Gastrocnemius medialis (tissue), 4 donors: Measurements from ENCODE around the gene HERPUD1. TPM values are rescaled to one million over a fixed set of nuclear protein-coding genes. Genes with fewer than 3 reads are reported as not detected.

Experiments
- ATAC-seq, 2 donors: fragments of 150-250 bp; one replicate each; pipeline ENCODE4 v1.9.1; 2016
- DNase-seq, 2 donors: peaks; one replicate each; pipeline ENCODE4 v3.0.0-alpha.2; 2019
- H3K27ac ChIP-seq, 4 donors: fragments of 200-600 bp; sonication (generic); 1 replicate in 1 of 4; 2 replicates in 3 of 4; pipeline ENCODE4 v1.5.1; 2016 to 2018; ENCODE audit warnings: mild to moderate bottlenecking in 2 of 4, moderate library complexity in 1 of 4
- H3K27me3 ChIP-seq, 3 donors: fragments of 200-600 bp; sonication (generic) in 2 of 3; 1 replicate in 1 of 3; 2 replicates in 2 of 3; pipeline versions ENCODE4 v1.5.1 to v1.6.0; 2016 to 2019; ENCODE audit warnings: mild to moderate bottlenecking in 1 of 3, moderate library complexity in 1 of 3
- H3K36me3 ChIP-seq, 2 donors: fragments of 200-600 bp; sonication (generic) in 1 of 2; one replicate each; pipeline ENCODE4 v1.5.1; 2017 to 2018
- H3K4me1 ChIP-seq, 2 donors: fragments of 200-600 bp; sonication (generic) in 1 of 2; one replicate each; pipeline ENCODE4 v1.5.1; 2016 to 2017; ENCODE audit warnings: mild to moderate bottlenecking in 2 of 2
- H3K4me3 ChIP-seq, 4 donors: fragments of 200-600 bp; sonication (generic) in 3 of 4; 1 replicate in 1 of 4; 2 replicates in 3 of 4; pipeline ENCODE4 v1.5.1; 2016 to 2019; ENCODE audit warnings: mild to moderate bottlenecking in 2 of 4
- H3K9me3 ChIP-seq, 3 donors: fragments of 200-600 bp; sonication (generic) in 2 of 3; 1 replicate in 1 of 3; 2 replicates in 2 of 3; pipeline ENCODE4 v1.5.1; 2016 to 2019
- POLR2A ChIP-seq, 2 donors: fragments of 450-650 bp; IDR thresholded peaks; one replicate each; pipeline ENCODE4 v1.6.1; 2017; ENCODE audit warnings: antibody characterized with exemption in 2 of 2, mild to moderate bottlenecking in 2 of 2, moderate library complexity in 2 of 2
- in situ Hi-C, 4 donors: fragments of 200-750 bp; cut with MboI; loops; one replicate each; pipeline versions ENCODE4 v1.15.0 to v1.8.0; 2017; ENCODE audit warnings: low sequenced_read_pairs in 4 of 4
- intact Hi-C: fragments of 100-400 bp; cut with DNase I; formaldehyde crosslinking; loops from one replicate; pipeline ENCODE4 v1.15.1; 2023; ENCODE audit warnings: low total_unique reads
- total RNA-seq, 4 donors: library from RNA; depleted of rRNA; stranded (reverse); fragments of >200 nt; gene quantifications; one replicate each; pipeline versions ENCODE4 v1.1.0 to v1.2.3, GENCODE V29; 2016
- TF ChIP-seq, protein P1 (sequence below), 5 experiments: fragments of 450-650 bp in 3 of 5; fragments of 200-600 bp in 2 of 5; sonication (generic) in 2 of 5; IDR thresholded peaks in 4 of 5; conservative IDR thresholded peaks in 1 of 5; 1 replicate in 4 of 5; 2 replicates in 1 of 5; pipeline ENCODE4 v1.5.1; 2016 to 2019; ENCODE audit warnings: antibody characterized with exemption in 5 of 5, mild to moderate bottlenecking in 3 of 5, moderate library complexity in 3 of 5

Gene HERPUD1
- total RNA-seq, 4 donors from 2014 or later: 110 to 281 (median 125) TPM

DNA sequence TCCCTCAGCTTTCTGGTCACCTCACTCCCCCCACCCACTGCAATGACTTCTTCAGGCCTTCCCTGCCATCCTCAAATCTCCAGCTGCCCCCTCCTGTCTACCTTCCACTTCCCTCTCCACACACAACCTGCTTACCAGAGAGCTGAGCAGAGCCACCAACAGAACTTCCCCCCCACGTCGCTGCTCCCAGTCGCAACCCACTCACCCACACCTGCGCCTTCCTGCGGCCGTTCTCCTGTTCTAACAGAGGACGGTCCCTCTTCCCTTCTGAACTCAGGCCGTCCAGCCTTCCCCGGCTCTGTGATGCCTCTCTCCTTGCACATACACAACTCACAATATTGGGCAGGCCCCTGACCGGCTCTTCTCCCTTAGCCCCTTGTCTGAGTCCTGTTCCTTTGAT is 43.8 kb downstream of the HERPUD1 start:
- TF ChIP-seq, protein P1, sequence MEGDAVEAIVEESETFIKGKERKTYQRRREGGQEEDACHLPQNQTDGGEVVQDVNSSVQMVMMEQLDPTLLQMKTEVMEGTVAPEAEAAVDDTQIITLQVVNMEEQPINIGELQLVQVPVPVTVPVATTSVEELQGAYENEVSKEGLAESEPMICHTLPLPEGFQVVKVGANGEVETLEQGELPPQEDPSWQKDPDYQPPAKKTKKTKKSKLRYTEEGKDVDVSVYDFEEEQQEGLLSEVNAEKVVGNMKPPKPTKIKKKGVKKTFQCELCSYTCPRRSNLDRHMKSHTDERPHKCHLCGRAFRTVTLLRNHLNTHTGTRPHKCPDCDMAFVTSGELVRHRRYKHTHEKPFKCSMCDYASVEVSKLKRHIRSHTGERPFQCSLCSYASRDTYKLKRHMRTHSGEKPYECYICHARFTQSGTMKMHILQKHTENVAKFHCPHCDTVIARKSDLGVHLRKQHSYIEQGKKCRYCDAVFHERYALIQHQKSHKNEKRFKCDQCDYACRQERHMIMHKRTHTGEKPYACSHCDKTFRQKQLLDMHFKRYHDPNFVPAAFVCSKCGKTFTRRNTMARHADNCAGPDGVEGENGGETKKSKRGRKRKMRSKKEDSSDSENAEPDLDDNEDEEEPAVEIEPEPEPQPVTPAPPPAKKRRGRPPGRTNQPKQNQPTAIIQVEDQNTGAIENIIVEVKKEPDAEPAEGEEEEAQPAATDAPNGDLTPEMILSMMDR (IDR thresholded peaks at IDR 0.05 in 4 of 5, conservative IDR thresholded peaks at IDR 0.05 in 1 of 5): no peak
- TF ChIP-seq POLR2A (IDR thresholded peaks at IDR 0.05): no peak
- ATAC-seq: no peak
- Histone ChIP-seq H3K27ac (no peak overlapping the region), H3K27me3 (no peaks in the 10 kb centered on the region), H3K4me3 (no peak overlapping the region), H3K9me3 (no peaks in the 10 kb centered on the region), H3K4me1 (no peaks in the 10 kb centered on the region), H3K36me3 (no peaks in the 10 kb centered on the region)
- in situ Hi-C loops: loop anchor here in 1 of 4 donors (10.0 kb wide), 1 partner anchor 59 kb away; no protein-coding TSS in a partner anchor
- DNase-seq: no peak
- intact Hi-C loops: no loop called here

DNA sequence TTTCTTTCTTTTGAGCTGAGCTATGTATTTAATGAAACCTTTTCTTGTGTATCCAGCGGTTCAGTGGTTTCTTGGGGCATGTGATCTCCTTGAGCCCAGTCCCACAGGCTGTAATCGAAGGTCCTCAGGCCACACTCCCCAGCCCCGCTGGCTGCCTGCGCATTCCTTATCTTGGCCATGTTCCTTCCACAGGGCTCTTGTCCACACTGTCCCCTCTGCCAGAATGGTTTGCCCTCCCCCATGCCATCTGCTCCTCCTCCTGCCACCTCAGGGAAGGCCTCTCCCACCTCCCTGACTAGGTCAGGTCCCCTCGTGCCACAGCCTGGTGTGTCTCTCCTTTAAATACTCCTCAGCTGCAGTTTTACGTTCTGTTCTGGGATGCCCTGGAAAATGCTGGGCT is 45.3 kb downstream of the HERPUD1 start:
- TF ChIP-seq, protein P1 (IDR thresholded peaks at IDR 0.05 in 4 of 5, conservative IDR thresholded peaks at IDR 0.05 in 1 of 5): no peak
- no peak for TF ChIP-seq POLR2A (IDR thresholded peaks at IDR 0.05)
- no peaks in the 10 kb centered on the region for H3K4me1 ChIP-seq
- in situ Hi-C loops: loop anchor here in 1 of 4 donors (10.0 kb wide), 1 partner anchor 58 kb away; no protein-coding TSS in a partner anchor

GRCh38 chr16:56977823-56978430 is 46.0 kb downstream of the HERPUD1 start:
- Histone ChIP-seq H3K27me3 (no peaks in the 10 kb centered on the region), H3K27ac (no peak overlapping the region), H3K4me3 (no peak overlapping the region), H3K36me3 (no peaks in the 10 kb centered on the region), H3K4me1 (no peaks in the 10 kb centered on the region), H3K9me3 (no peaks in the 10 kb centered on the region)
- in situ Hi-C loops (loop anchor here in 1 of 4 donors (10.0 kb wide), 1 partner anchor 57 kb away; no protein-coding TSS in a partner anchor), intact Hi-C loops (no loop called here)
- TF ChIP-seq, protein P1 (IDR thresholded peaks at IDR 0.05 in 4 of 5, conservative IDR thresholded peaks at IDR 0.05 in 1 of 5): no peak
- TF ChIP-seq POLR2A (IDR thresholded peaks at IDR 0.05): no peak
- ATAC-seq: no peak
- no peak for DNase-seq

More for the DNA sequence above, 45.3 kb downstream of the HERPUD1 start:
- intact Hi-C loops: no loop called here
- DNase-seq (no peak), ATAC-seq (no peak)
- Histone ChIP-seq H3K27ac (no peak overlapping the region), H3K36me3 (no peaks in the 10 kb centered on the region), H3K9me3 (no peaks in the 10 kb centered on the region), H3K4me3 (no peak overlapping the region), H3K27me3 (no peaks in the 10 kb centered on the region)

- H3K4me1 ChIP-seq: peaks cover 0 to 5% of the 10 kb centered on the region in 2 donors
- H3K36me3 ChIP-seq: no peaks in the 10 kb centered on the region
- H3K27me3 ChIP-seq: no peaks in the 10 kb centered on the region
- no peak overlapping the region for H3K27ac ChIP-seq
- in situ Hi-C loops (no loop called here), intact Hi-C loops (no loop called here)
- TF ChIP-seq, protein P1 (IDR thresholded peaks at IDR 0.05 in 4 of 5, conservative IDR thresholded peaks at IDR 0.05 in 1 of 5): no peak
- TF ChIP-seq POLR2A (IDR thresholded peaks at IDR 0.05): no peak
- no peaks in the 10 kb centered on the region for H3K9me3 ChIP-seq
- no peak for DNase-seq
- H3K4me3 ChIP-seq: no peak overlapping the region
- no peak for ATAC-seq
Measured at GRCh38 chr16:56980201-56980535, 48.2 kb downstream of the HERPUD1 start.
